ENCODE results near the gene CACNA1C. TPM values are rescaled to one million over a fixed set of nuclear protein-coding genes. Genes with fewer than 3 reads are reported as not detected.

Gene CACNA1C
- total and polyA plus RNA-seq, 2 of the 4 experiments (the other 2 are of a cell fraction) = 1.6 to 2.6 TPM

DNA sequence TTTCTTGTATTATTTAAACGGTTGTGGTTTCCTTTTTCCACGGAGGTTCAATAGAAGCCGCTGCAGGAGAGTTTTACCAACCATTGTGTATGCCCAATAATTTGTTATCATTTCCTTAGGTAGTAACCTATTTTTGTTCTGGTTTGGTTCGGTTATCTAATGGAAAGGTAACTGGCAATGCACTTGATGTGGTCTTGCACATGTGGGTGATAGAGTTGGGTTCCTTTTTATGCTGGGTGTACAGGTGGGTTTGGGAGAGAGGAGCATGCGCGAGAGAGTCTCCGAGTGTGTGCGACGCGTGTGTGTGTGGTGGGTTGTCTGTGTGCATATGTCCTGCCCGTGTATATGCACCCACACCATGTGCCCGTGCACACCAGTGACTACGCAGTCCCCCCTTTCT lies 639.3 kb downstream of the CACNA1C start:
- H4K5ac ChIP-seq (ENCODE audit: low read depth, low read length) = no peak overlapping the region
- H3K4me2 ChIP-seq (ENCODE audit: low read depth, low read length) = no peak overlapping the region
- H2AFZ ChIP-seq (replicated peaks; ENCODE audit: low read length, poor library complexity) = no peak overlapping the region
- intact Hi-C loops (cut with micrococcal nuclease) = no loop called here
- H2AK5ac ChIP-seq (ENCODE audit: low read depth, low read length) = no peak overlapping the region
- in situ Hi-C loops (cut with MboI; ENCODE audit: low sequenced_read_pairs) = no loop called here
- H3K9ac ChIP-seq (ENCODE audit: low read depth, low read length) = no peak overlapping the region
- H3K36me3 ChIP-seq (ENCODE audit: control insufficient read depth, insufficient read depth, low read length) = peaks cover 11% of the 10 kb centered on the region; the same call in 1 of the 2 replicates
- H2BK15ac ChIP-seq (ENCODE audit: low read depth, low read length) = no peak overlapping the region
- ATAC-seq (ENCODE audit: low read depth) (no peak), DNase-seq (no peak)
- no peak overlapping the region for H3K4me3 ChIP-seq (ENCODE audit: insufficient read depth, low read depth, low read length)
- peaks cover 3% of the 10 kb centered on the region; the same call in 1 of the 2 replicates for H3K9me1 ChIP-seq (ENCODE audit: insufficient read depth, low read length)
- no peak overlapping the region for H2BK20ac ChIP-seq (ENCODE audit: low read depth, low read length)
- H3K18ac ChIP-seq (ENCODE audit: low read depth, low read length) = no peak overlapping the region
- dilution Hi-C loops (cut with HindIII; ENCODE audit: low sequenced_read_pairs, unreplicated experiment) = no loop called here
- peaks cover 8% of the 10 kb centered on the region for H3K27me3 ChIP-seq (ENCODE audit: control insufficient read depth, insufficient read depth, low read length)
- no peak overlapping the region for H3K23ac ChIP-seq (ENCODE audit: low read depth, low read length)
- no peaks in the 10 kb centered on the region for H3K4me1 ChIP-seq (ENCODE audit: control insufficient read depth, insufficient read depth, low read length)
- WGBS, 2 experiments (ENCODE audit: extremely low coverage in 2 of 2, insufficient read length in 1 of 2) = no CpG with 5 or more reads among the region's 13 CpGs
- TF ChIP-seq, protein P1, sequence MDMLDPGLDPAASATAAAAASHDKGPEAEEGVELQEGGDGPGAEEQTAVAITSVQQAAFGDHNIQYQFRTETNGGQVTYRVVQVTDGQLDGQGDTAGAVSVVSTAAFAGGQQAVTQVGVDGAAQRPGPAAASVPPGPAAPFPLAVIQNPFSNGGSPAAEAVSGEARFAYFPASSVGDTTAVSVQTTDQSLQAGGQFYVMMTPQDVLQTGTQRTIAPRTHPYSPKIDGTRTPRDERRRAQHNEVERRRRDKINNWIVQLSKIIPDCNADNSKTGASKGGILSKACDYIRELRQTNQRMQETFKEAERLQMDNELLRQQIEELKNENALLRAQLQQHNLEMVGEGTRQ (IDR thresholded peaks at IDR 0.05; ENCODE audit: low read depth, low read length) = no peak
- no peak for TF ChIP-seq RCOR1 (IDR thresholded peaks at IDR 0.05; ENCODE audit: insufficient replicate concordance, low read length)
- no peak for TF ChIP-seq POLR2A (IDR thresholded peaks at IDR 0.05; ENCODE audit: low read depth, low read length)
- TF ChIP-seq, protein P2, sequence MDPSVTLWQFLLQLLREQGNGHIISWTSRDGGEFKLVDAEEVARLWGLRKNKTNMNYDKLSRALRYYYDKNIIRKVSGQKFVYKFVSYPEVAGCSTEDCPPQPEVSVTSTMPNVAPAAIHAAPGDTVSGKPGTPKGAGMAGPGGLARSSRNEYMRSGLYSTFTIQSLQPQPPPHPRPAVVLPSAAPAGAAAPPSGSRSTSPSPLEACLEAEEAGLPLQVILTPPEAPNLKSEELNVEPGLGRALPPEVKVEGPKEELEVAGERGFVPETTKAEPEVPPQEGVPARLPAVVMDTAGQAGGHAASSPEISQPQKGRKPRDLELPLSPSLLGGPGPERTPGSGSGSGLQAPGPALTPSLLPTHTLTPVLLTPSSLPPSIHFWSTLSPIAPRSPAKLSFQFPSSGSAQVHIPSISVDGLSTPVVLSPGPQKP (IDR thresholded peaks at IDR 0.05; ENCODE audit: borderline replicate concordance, low read depth, low read length) = no peak
- no peak for TF ChIP-seq RFX5 (IDR thresholded peaks at IDR 0.05; ENCODE audit: low read depth, low read length)
- no peak for TF ChIP-seq FOS (IDR thresholded peaks at IDR 0.05; ENCODE audit: low read depth, low read length)
- TF ChIP-seq, protein P3, sequence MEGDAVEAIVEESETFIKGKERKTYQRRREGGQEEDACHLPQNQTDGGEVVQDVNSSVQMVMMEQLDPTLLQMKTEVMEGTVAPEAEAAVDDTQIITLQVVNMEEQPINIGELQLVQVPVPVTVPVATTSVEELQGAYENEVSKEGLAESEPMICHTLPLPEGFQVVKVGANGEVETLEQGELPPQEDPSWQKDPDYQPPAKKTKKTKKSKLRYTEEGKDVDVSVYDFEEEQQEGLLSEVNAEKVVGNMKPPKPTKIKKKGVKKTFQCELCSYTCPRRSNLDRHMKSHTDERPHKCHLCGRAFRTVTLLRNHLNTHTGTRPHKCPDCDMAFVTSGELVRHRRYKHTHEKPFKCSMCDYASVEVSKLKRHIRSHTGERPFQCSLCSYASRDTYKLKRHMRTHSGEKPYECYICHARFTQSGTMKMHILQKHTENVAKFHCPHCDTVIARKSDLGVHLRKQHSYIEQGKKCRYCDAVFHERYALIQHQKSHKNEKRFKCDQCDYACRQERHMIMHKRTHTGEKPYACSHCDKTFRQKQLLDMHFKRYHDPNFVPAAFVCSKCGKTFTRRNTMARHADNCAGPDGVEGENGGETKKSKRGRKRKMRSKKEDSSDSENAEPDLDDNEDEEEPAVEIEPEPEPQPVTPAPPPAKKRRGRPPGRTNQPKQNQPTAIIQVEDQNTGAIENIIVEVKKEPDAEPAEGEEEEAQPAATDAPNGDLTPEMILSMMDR (conservative IDR thresholded peaks at IDR 0.05; ENCODE audit: low read depth, low read length) = no peak
- no peak for TF ChIP-seq MAFK (IDR thresholded peaks at IDR 0.05; ENCODE audit: low read depth, low read length)
- TF ChIP-seq CHD1 (IDR thresholded peaks at IDR 0.05; ENCODE audit: low read depth, low read length) = no peak
- no peak for TF ChIP-seq MAZ (IDR thresholded peaks at IDR 0.05; ENCODE audit: borderline replicate concordance, low read depth, low read length)
- TF ChIP-seq SMC3 (IDR thresholded peaks at IDR 0.05; ENCODE audit: low read depth, low read length) = no peak
- TF ChIP-seq RAD21 (IDR thresholded peaks at IDR 0.05; ENCODE audit: low read length) = no peak
- TF ChIP-seq BHLHE40 (IDR thresholded peaks at IDR 0.05; ENCODE audit: low read depth, low read length) = no peak
- no peak for TF ChIP-seq CEBPB (IDR thresholded peaks at IDR 0.05; ENCODE audit: low read depth, low read length)
- TF ChIP-seq MXI1 (IDR thresholded peaks at IDR 0.05; ENCODE audit: borderline replicate concordance, low read depth, low read length) = no peak
- TF ChIP-seq NFE2L2 (IDR thresholded peaks at IDR 0.05; ENCODE audit: low read depth, low read length) = no peak
- peak overlapping the region; percentile 30 for H2AK9ac ChIP-seq (replicated peaks; ENCODE audit: low read depth, low read length, poor library complexity)
- H4K91ac ChIP-seq (ENCODE audit: insufficient read depth, low read depth, low read length) = no peak overlapping the region
- BruUV-seq (replicated peaks) = no TSS peak
- no peak overlapping the region for H2BK5ac ChIP-seq (ENCODE audit: low read depth, low read length, poor library complexity, severe bottlenecking)
- no peak overlapping the region for H3K27ac ChIP-seq (ENCODE audit: insufficient read depth, low read length)
- no peaks in the 10 kb centered on the region for H4K20me1 ChIP-seq (ENCODE audit: insufficient read depth, low read length)
- no peak overlapping the region for H3K56ac ChIP-seq (ENCODE audit: extremely low read depth, insufficient read depth, low read length)
- no peak overlapping the region for H2BK120ac ChIP-seq (ENCODE audit: low read depth, low read length)
- CTCF ChIA-PET = no interaction called here
- H3K9me3 ChIP-seq (ENCODE audit: control insufficient read depth, insufficient read depth, low read length) = 0 out of 2 replicates have a peak, but pooled peaks cover 3% of the 10 kb centered on the region
- POLR2A ChIA-PET (ENCODE audit: unreplicated experiment) = no interaction called here
- H3K4ac ChIP-seq (ENCODE audit: low read depth, low read length) = no peak overlapping the region
- H3K79me1 ChIP-seq (ENCODE audit: low read depth in 1 of 2, low read length in 2 of 2) = no peaks in the 10 kb centered on the region
- H4K8ac ChIP-seq (ENCODE audit: low read depth in 2 of 2, low read length in 2 of 2) = no peak overlapping the region
- no peak overlapping the region for H3K14ac ChIP-seq (replicated peaks; ENCODE audit: low read depth, low read length)

All from IMR-90 (cell line).